T-helper 9 cell (primary cell): ENCODE measurements around the gene CCDC24.
A peak's percentile ranks its signal among the peaks of the same experiment; 100 is the strongest.

Experiments
- DNase-seq: peaks from one replicate; pipeline ENCODE4 v3.0.0-alpha.2; 2020
- total RNA-seq, 2 donors: gene quantifications; one replicate each; lab custom pipeline; 2026; lab: John Stamatoyannopoulos, UW

CCDC24 gene
- total RNA-seq: 0.72 to 3.6 reads per million in 2 donors

GRCh38 chr1:43991476-43992231 is at the start of gene CCDC24:
Gene CCDC24 (plus strand): TSS chr1:43991599. CDS start chr1:43991879, 280 bp downstream.
- DNase-seq: peak; percentile 71

- DNase-seq: no peak
These were observed 49.0 kb upstream of the CCDC24 start for GRCh38 chr1:43942411-43942810.

GRCh38 chr1:43944860-43945259 is 46.5 kb upstream of the CCDC24 start:
- no peak for DNase-seq

DNA sequence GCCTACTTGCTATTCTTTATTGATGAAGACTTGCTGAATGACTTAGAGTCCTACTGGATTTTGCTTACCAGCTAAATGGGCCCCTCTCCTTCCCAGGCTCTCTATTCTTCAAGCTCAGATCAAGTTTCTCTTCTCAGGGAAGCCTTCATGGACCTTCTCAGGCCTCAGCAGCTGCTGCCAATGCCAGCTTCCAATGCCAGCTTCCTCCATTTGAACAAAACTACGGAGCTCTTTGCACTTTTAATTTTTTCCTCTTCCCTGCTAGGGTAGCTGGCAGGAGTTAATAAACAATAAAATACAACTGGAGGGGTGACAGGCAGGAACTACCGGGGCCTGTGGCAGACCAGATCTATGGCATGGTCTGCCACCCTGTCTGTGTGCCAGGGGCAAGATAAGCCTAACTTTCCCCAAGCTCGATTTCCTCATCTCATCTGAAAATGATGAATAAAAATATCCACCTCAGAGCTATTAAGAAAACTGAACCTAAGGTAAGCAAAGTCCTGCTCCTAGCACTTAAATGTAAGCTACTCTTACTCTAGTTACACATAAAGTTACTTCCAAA is 45.6 kb upstream of the CCDC24 start:
- DNase-seq: no peak

- DNase-seq: peak; percentile 93
These were observed 45.0 kb upstream of the CCDC24 start, which contains the start of gene IPO13 for GRCh38 chr1:43946236-43947060. Gene IPO13 (plus strand): TSS chr1:43946950. CDS start chr1:43947601, 651 bp downstream.

DNA sequence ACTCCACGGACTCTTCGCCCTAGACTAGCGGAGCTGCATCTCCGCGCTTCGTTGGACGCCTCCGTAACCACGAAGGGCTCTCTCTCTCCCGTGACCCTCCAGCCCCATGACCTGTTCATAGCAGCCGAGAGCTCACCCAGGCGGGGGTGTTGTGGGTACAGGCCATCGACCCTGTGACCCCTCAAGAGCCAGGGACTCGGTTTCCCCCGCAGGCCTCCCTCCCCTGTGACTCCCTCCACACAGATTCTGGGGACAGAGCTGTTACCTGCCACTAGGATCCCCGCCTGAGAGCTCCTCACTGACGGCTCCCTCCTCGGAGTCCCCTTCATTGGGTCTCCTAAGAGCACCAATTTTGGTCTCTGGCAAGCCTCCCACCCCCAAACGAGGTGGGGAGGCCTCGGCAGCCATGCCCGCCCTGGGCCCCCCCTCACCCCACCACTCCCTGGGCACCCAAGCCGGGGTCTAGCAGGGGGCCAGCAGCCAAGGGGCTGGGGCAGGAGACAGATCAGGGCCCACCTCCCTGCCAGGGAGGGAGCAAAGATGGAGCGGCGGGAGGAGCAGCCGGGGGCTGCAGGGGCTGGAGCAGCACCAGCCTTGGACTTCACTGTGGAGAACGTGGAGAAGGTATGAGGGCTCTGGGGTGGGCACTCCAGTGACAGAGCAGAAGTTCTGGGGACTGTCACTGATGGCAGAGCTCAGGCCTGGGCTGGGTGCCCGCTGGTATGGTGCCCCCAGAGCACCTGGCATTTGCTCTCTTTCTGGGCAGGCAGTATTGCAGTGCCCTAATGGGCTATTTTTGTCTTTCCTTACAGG is 44.1 kb upstream of the CCDC24 start:
- DNase-seq: no peak

DNA sequence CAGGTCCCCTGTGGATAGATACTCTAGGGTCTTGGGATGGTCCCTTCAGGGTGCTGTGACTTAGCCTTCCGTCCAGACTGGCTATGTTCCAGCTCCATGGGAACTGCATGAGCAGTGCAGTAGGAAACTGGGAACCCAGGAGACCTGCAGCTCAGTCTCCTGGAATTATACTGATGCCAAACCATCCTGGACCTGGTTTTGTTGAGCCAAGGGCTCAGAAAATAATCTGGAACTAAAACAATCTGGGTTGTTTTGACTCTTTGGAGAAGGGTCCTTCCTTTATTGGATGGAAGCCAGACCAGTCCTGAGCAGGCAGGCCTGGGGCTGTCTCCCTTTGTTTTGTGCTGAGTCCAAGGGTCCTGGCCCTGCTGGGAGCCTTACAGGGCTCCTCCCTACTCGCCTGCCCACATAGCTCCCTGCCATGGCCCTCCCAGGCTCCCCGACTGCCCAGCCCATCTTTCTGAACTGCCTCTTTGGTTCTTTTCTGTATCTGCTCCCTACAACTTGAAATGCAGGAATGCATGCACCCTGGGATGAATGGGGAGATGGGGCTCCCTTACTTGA is 43.4 kb upstream of the CCDC24 start:
- DNase-seq: no peak

GRCh38 chr1:43949678-43950077 is 41.7 kb upstream of the CCDC24 start:
- no peak for DNase-seq

GRCh38 chr1:43951021-43951985 is 40.1 kb upstream of the CCDC24 start:
- DNase-seq: no peak

DNA sequence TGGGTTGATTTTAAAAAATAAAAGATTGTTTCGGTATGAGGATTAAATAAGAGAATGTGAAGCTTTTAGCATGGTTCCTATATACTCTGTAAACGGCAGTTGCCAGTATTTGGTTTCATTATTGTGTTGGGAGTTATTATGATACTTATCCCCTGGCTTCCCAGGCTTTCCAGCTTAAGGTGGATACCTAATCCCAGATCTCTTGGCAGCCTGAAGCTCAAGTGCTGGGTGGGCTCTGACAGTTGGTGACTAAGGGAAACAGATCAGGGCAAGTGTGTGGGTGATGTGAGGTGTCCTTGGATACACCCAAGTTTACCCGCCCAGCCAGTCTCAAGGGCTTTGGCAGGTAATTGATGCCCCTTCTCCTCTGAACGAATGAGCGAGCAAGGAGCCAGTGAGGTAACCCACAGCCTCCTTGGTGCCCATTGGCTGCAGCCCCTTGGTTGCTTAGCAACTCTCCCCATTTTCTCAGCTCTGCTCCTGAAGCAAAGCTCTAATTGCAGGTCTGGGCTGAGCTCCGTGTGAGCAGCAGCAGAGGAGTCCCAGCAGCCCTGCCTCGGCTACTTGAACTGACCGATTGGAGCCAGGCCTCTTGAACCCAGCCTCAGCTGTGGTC is 38.6 kb upstream of the CCDC24 start:
- DNase-seq: no peak

DNA sequence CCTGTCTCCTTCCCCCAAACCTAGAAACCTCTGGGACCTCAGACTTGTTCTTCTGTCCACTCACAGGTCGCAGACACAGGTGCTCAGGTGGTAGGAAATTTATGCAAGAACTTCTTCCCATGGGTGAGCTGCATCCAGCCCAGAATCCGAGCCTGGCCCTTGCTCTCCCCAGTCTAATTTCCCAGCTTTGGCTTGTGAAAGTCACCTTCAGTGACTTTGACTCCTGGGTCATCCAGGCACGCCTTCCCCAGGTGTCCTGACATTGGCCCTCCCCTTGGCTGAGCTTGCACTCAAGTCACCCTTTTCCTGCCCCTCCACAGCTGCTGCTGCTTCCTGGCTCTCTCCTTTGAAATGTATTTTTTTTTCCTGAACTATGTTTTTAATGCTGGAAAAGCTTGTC is 38.0 kb upstream of the CCDC24 start:
- DNase-seq: no peak

DNA sequence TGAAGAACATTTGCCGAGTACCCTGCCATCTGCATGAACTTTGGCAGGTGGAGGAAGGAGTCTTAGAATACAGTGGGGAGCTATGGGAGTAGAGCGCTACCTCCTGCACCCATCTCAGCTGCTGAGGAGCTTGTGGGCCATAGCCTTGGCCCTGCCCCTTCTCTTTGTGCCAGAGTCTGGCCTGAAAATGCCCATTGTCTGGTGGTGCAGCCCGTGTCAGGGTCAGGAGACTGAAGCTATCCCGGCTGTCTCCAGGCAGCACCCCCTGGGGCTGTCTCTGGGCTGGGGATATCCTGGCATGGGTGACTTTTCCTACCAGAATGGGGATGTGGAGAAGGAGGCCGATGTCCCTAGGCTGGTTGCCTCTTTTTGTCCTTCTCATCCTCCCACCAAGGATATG is 37.4 kb upstream of the CCDC24 start:
- DNase-seq: no peak

GRCh38 chr1:43956234-43956633 is 35.2 kb upstream of the CCDC24 start:
- no peak for DNase-seq

DNA sequence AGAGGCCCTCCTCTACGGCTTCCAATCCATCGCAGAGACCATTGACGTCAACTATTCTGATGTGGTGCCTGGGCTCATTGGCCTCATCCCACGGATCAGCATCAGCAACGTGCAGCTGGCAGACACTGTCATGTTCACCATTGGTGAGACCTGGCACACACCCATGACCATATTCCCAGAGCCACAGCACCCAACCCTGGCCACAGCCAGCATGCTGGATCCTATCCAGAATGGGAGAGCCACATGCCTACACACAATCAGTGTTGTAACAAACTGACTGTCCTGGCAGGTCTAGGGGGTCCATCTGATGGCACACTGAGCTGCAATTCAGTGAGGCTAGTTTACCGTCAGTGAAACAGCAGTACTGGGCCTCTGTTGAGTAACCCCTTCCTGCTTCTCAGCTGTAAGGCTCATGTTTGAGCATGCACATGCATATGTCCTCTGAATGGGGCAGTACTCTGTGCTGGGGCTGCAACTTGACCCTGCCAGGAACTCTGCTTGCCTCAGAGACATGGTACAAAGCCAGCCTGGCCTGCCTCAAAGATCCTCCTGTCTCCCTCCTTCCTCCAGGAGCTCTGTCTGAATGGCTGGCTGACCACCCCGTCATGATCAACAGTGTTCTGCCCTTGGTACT is 33.9 kb upstream of the CCDC24 start:
- DNase-seq: no peak

GRCh38 chr1:43958351-43959255 is 32.8 kb upstream of the CCDC24 start:
- no peak for DNase-seq

- no peak for DNase-seq
These were observed 30.6 kb upstream of the CCDC24 start for GRCh38 chr1:43960798-43961197.

GRCh38 chr1:43961692-43962091 is 29.7 kb upstream of the CCDC24 start:
- no peak for DNase-seq

GRCh38 chr1:43962324-43962723 is 29.1 kb upstream of the CCDC24 start:
- no peak for DNase-seq

GRCh38 chr1:43963006-43963405 is 28.4 kb upstream of the CCDC24 start:
- DNase-seq: no peak
